ENCODE results near the gene GRK7. TPM values are rescaled to one million over a fixed set of nuclear protein-coding genes. Genes with fewer than 3 reads are reported as not detected.

GRK7 gene, protein sequence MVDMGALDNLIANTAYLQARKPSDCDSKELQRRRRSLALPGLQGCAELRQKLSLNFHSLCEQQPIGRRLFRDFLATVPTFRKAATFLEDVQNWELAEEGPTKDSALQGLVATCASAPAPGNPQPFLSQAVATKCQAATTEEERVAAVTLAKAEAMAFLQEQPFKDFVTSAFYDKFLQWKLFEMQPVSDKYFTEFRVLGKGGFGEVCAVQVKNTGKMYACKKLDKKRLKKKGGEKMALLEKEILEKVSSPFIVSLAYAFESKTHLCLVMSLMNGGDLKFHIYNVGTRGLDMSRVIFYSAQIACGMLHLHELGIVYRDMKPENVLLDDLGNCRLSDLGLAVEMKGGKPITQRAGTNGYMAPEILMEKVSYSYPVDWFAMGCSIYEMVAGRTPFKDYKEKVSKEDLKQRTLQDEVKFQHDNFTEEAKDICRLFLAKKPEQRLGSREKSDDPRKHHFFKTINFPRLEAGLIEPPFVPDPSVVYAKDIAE (N-terminal part only)
- not detected in 5 replicates for total RNA-seq (2022; extraction: Qiagen RNA extraction)

DNA sequence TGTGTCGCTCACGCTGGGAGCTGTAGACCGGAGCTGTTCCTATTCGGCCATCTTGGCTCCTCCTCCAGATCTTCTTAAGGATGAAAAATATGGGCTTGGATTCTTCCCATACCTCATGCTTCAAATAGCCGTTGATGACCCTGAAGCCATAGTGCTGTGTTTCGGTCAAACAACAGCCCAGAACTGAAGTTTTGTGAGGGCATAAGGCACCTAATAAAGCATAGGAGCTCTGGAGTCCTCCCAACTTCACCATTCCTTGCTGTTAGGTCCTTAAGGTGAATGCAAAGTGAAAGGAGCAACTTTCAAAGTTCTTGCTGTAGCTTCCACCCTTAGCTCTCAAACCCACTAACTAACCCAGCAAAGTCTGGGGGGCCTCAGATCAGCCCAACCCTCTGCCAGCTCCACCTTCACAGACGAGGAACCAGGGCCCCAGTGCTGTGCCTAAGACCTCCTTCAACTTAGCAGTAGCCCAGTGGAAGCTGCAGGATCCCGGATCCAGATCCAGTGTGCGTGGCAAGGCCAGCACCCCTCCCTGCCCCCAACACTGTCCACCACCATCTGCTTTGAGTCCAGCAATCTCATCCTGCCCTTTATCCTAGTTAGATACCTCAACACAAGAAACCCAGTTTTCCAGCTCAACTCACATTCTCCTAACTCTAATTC, at the start of gene GRK7:
GRK7 (plus strand) TSS at position 321 of the 663 bp plus-strand sequence. CDS start 14,877 bp downstream, outside the sequence.

GRCh38 chr3:141738022-141738890, 25.0 kb upstream of the GRK7 start, which contains the start of gene RNF7:
Gene RNF7 (plus strand): TSS chr3:141738298. CDS start chr3:141738342, 44 bp downstream.

Other genes starting within 250 kb of the GRK7 start
- gene RNF7, start 25.1 kb upstream of the GRK7 start, total RNA-seq (2022; extraction: Qiagen RNA extraction): 132 to 143 TPM (median 139 TPM) in 5 replicates
- gene ATP1B3, start 113.2 kb downstream of the GRK7 start, total RNA-seq (2022; extraction: Qiagen RNA extraction): 183 to 204 TPM (median 195 TPM) in 5 replicates

All from A549 treated with Mapracorat at 1 μM for 4 hours (cell line).